ENCODE measurements around the gene ARSA. TPM values are rescaled to one million over a fixed set of nuclear protein-coding genes. Genes with fewer than 3 reads are reported as not detected.

ARSA gene
- total RNA-seq, 1 experiment from 2014 or later: 43.8 TPM

GRCh38 chr22:50613291-50613981, 14.5 kb downstream of the ARSA start:
- H3K4me3 ChIP-seq (ENCODE audit: low read depth in 2 of 2, low read length in 2 of 2): no peak overlapping the region
- ChIA-PET CTCF (no interaction called here), POLR2A (no interaction called here)
- H3K27ac ChIP-seq (ENCODE audit: low read length): no peak overlapping the region
- DNase-seq (ENCODE audit: low read depth, low spot score) (no peak), ATAC-seq (peak; percentile 76)
- TF ChIP-seq REST (IDR thresholded peaks at IDR 0.05; ENCODE audit: insufficient read depth in 1 of 2, low read depth in 2 of 2, low read length in 1 of 2): no peak
- no peak for TF ChIP-seq TCF7L2 (IDR thresholded peaks at IDR 0.05; ENCODE audit: low read depth, low read length)
- no peak for TF ChIP-seq SIN3A (IDR thresholded peaks at IDR 0.05; ENCODE audit: borderline replicate concordance, insufficient read depth, low read depth, low read length)
- no peak for TF ChIP-seq CTCF (IDR thresholded peaks at IDR 0.05)
- no peak for TF ChIP-seq POLR2AphosphoS5 (IDR thresholded peaks at IDR 0.05; ENCODE audit: low read depth, low read length)
- H3K36me3 ChIP-seq (ENCODE audit: control insufficient read depth, insufficient read depth, low read length): no peaks in the 10 kb centered on the region
- intact Hi-C loops (cut with micrococcal nuclease; ENCODE audit: unreplicated experiment) (no loop called here), in situ Hi-C loops (cut with HindIII; ENCODE audit: low pct_unique_long_range_greater_than_20kb, low sequenced_read_pairs) (no loop called here)
- BruUV-seq (replicated peaks): no TSS peak
- H3K4me1 ChIP-seq (ENCODE audit: control insufficient read depth, insufficient read depth, low read length): peaks cover 7% of the 10 kb centered on the region; the same call in 1 of the 2 replicates
- no peaks in the 10 kb centered on the region for H3K9me3 ChIP-seq (ENCODE audit: control insufficient read depth, insufficient read depth, low read depth, low read length)
- H3K27me3 ChIP-seq (ENCODE audit: control insufficient read depth, insufficient read depth, low read length): no peaks in the 10 kb centered on the region

- intact Hi-C loops (cut with micrococcal nuclease; ENCODE audit: unreplicated experiment): no loop called here
- no peaks in the 10 kb centered on the region for H3K9me3 ChIP-seq (ENCODE audit: control insufficient read depth, insufficient read depth, low read depth, low read length)
- no TSS peak for BruUV-seq (replicated peaks)
- ChIA-PET CTCF (no interaction called here), POLR2A (no interaction called here)
- no peaks in the 10 kb centered on the region for H3K27me3 ChIP-seq (ENCODE audit: control insufficient read depth, insufficient read depth, low read length)
- no peak overlapping the region for H3K4me3 ChIP-seq (ENCODE audit: low read depth in 2 of 2, low read length in 2 of 2)
- peak; percentile 66 for ATAC-seq
- peaks cover 7% of the 10 kb centered on the region; the same call in 1 of the 2 replicates for H3K4me1 ChIP-seq (ENCODE audit: control insufficient read depth, insufficient read depth, low read length)
- no peak for DNase-seq (ENCODE audit: low read depth, low spot score)
- H3K36me3 ChIP-seq (ENCODE audit: control insufficient read depth, insufficient read depth, low read length): no peaks in the 10 kb centered on the region
- H3K27ac ChIP-seq (ENCODE audit: low read length): no peak overlapping the region
- TF ChIP-seq CTCF (IDR thresholded peaks at IDR 0.05) (no peak), TCF7L2 (IDR thresholded peaks at IDR 0.05; ENCODE audit: low read depth, low read length) (no peak)
- in situ Hi-C loops (cut with HindIII; ENCODE audit: low pct_unique_long_range_greater_than_20kb, low sequenced_read_pairs): no loop called here
These were observed 15.3 kb downstream of the ARSA start for GRCh38 chr22:50612528-50613221.
